ENCODE data around the gene ARID5B.

- TF ChIP-seq CTCF (IDR thresholded peaks at IDR 0.05; ENCODE audit: low read depth, low read length), result no peak
- no peak for TF ChIP-seq POLR2A (IDR thresholded peaks at IDR 0.05; ENCODE audit: extremely low read depth, insufficient read length)
- TF ChIP-seq MAX (IDR thresholded peaks at IDR 0.05; ENCODE audit: low read depth, low read length), result no peak
These were observed 99.2 kb downstream of the ARID5B start for GRCh38 chr10:62000726-62001125.
